Lower leg skin (tissue), 3 donors: ENCODE results near the gene PDPR.
"Not testable (repeated sequence)": the region's sequence is repeated elsewhere in the genome, so short reads cannot be mapped to it uniquely, and the experiment has no call there.

Experiments
- CTCF ChIP-seq, 3 donors: fragments of 450-650 bp; IDR thresholded peaks; one replicate each; pipeline ENCODE4 v1.5.1; 2016; ENCODE audit warnings: antibody characterized with exemption in 3 of 3, mild to moderate bottlenecking in 3 of 3, moderate library complexity in 2 of 3
- POLR2A ChIP-seq, 2 donors: fragments of 450-650 bp; IDR thresholded peaks; one replicate each; pipeline ENCODE4 v1.6.1; 2016 to 2017; ENCODE audit warnings: antibody characterized with exemption in 2 of 2, mild to moderate bottlenecking in 1 of 2, moderate library complexity in 1 of 2

- TF ChIP-seq POLR2A, CTCF (IDR thresholded peaks at IDR 0.05): not testable (repeated sequence)
Observed at GRCh38 chr16:70143231-70143895, 29.2 kb downstream of the PDPR start.
